ENCODE results near the gene FAM174B. TPM values are rescaled to one million over a fixed set of nuclear protein-coding genes. Genes with fewer than 3 reads are reported as not detected.

The FAM174B gene
- total and polyA plus RNA-seq, 10 of the 15 experiments (the other 5 are each of a cell fraction or from before 2014, with no cell fraction given) = 0.71 to 15.9 (median 4.2) TPM

DNA sequence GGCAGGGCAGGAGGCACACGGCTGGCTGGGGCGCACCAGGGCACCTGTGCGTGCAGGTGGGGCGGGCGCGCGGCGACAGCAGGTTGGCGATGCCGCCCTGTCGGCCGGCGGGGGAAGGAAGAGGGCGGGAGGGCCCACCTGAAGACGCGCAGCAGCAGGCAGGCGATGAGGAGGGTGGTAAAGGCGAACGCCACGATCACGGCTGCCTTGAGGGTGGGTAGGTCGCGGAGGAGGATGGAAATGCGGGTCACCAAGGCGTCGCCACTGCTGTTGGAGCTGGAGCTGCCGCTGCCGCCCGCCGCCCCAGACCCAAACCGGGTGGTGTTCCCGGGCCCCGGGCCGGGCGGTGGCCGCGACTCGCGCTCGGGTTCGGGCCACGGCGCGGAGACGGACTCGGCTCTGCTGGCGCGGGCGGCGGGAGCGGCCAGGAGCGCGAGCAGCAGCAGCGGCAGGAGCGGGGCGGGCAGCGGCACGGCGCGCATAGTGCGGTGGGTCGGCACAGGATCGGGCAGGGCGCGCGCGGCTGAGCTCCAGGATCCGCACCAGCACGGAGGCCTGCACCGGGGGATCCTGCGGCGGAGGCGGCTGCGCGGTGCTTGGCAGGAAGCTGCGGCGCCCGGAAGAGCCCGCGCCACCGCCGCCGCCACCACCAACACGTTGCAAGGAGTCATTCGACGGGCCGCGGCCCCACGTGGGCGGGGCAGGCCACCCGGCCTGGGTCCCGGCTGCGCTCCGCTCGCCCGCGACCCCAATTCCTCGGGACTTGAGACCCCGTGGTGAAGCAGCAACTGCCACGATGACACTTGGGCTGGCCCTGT, at the start of gene FAM174B (continued):
- TF ChIP-seq BACH1 (IDR thresholded peaks at IDR 0.05; ENCODE audit: borderline replicate concordance) (peak; percentile 52; the same call in 1 of the 2 replicates), BHLHE40 (IDR thresholded peaks at IDR 0.05; ENCODE audit: borderline replicate concordance in 1 of 2, low read depth in 2 of 2, low read length in 1 of 2) (peak in 1 of 2 experiments; percentile 62; a peak in 1 of 4 replicates), ZNF384 (IDR thresholded peaks at IDR 0.05; ENCODE audit: borderline replicate concordance, low read depth, low read length) (no peak), STAT1 (conservative IDR thresholded peaks at IDR 0.05) (no peak), RELA (IDR thresholded peaks at IDR 0.05; ENCODE audit: borderline replicate concordance, partially characterized antibody) (peak; percentile 42), ZSCAN29 (IDR thresholded peaks at IDR 0.05) (no peak), RBBP5 (conservative IDR thresholded peaks at IDR 0.05) (no peak), NFYB (IDR thresholded peaks at IDR 0.05; ENCODE audit: insufficient read depth, low read depth, low read length) (no peak), CHD1 (IDR thresholded peaks at IDR 0.05; ENCODE audit: low read depth, low read length) (no peak), SIX5 (IDR thresholded peaks at IDR 0.05; ENCODE audit: low read depth, low read length, severe bottlenecking) (no peak), TCF12 (IDR thresholded peaks at IDR 0.05; ENCODE audit: low read depth, low read length) (no peak), RUNX3 (IDR thresholded peaks at IDR 0.05; ENCODE audit: low read length) (peak; percentile 17; the same call in 1 of the 2 replicates), SIN3A (IDR thresholded peaks at IDR 0.05; ENCODE audit: low read depth, low read length) (no peak), E4F1 (IDR thresholded peaks at IDR 0.05; ENCODE audit: borderline replicate concordance, partially characterized antibody) (no peak), ZNF24 (IDR thresholded peaks at IDR 0.05) (peak; percentile 70; the same call in 1 of the 2 replicates), CREM (IDR thresholded peaks at IDR 0.05; ENCODE audit: low read depth) (no peak), CTCF (IDR thresholded peaks at IDR 0.05 in 2 of 3, conservative IDR thresholded peaks at IDR 0.05 in 1 of 3; ENCODE audit: control insufficient read depth in 2 of 3, extremely low read depth in 1 of 3, insufficient read depth in 1 of 3, low read depth in 3 of 3, low read length in 3 of 3) (peak in 1 of 3 experiments; percentile 17; a peak in 1 of 6 replicates), POLR2A (IDR thresholded peaks at IDR 0.05; ENCODE audit: low read depth, low read length) (peak; percentile 80), GABPA (IDR thresholded peaks at IDR 0.05; ENCODE audit: low read depth) (0 out of 2 replicates have a peak, but pooled peaks have one; percentile 16), CBX5 (IDR thresholded peaks at IDR 0.05; ENCODE audit: low read depth) (no peak), ZBTB11 (CRISPR knock-in tag; IDR thresholded peaks at IDR 0.05) (no peak)
